ENCODE measurements around the gene SETBP1.

The SETBP1 gene

DNA sequence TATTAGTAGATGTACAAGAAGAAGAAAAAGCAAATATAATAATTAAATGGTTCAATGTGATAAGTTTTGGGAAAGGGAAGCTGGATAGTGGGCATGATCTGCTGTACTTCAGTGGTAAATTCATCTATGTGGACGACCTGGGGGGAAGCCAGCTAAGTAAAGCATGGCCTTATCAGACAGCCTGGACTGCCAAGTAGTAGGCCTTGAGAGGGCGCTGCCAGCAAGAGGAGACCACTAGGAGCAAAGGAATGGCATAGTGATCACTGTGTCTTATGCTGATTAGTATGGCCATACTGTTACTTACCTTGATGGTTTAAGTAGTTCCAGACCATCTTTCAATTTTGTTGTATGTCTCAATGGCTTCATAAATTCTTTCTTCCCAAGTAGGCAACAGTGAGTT is 287.6 kb downstream of the SETBP1 start:
- TF ChIP-seq, protein P1, sequence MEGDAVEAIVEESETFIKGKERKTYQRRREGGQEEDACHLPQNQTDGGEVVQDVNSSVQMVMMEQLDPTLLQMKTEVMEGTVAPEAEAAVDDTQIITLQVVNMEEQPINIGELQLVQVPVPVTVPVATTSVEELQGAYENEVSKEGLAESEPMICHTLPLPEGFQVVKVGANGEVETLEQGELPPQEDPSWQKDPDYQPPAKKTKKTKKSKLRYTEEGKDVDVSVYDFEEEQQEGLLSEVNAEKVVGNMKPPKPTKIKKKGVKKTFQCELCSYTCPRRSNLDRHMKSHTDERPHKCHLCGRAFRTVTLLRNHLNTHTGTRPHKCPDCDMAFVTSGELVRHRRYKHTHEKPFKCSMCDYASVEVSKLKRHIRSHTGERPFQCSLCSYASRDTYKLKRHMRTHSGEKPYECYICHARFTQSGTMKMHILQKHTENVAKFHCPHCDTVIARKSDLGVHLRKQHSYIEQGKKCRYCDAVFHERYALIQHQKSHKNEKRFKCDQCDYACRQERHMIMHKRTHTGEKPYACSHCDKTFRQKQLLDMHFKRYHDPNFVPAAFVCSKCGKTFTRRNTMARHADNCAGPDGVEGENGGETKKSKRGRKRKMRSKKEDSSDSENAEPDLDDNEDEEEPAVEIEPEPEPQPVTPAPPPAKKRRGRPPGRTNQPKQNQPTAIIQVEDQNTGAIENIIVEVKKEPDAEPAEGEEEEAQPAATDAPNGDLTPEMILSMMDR (IDR thresholded peaks at IDR 0.05; ENCODE audit: control insufficient read depth, extremely low read depth, insufficient read depth) = no peak
- H3K4me3 ChIP-seq (ENCODE audit: low read depth, low read length) = no peak overlapping the region
- no peak for DNase-seq (ENCODE audit: low read depth)

DNA sequence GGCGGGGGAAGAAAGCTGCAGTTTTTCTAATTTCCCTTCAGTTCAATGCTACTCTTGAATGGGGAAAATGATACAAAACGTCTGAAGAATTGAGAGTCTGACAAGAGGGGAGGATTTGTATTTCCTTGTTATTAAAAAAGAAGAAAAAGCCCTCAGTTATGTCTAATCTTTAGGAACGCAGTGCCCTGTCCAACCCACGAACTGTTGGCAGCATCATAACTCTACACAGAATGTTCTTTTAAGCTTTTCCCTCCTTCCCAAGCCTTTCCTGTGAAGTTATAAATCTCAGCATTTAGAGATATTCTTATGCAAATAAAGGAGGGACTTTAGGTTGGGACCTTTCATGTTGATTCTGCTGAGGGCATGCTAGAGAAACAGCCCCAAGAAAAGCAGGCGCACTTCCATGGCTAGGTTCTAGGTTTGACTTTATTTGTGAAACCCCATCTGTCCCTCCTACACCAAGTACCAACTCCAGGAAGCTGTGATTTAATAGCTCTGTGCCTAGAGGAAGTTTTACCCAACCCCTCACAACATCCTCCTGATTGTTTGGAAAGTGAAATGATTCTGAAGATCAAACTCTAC is 288.6 kb downstream of the SETBP1 start:
- peak; percentile 4 for DNase-seq (ENCODE audit: low read depth)
- TF ChIP-seq, protein P1 (IDR thresholded peaks at IDR 0.05; ENCODE audit: control insufficient read depth, extremely low read depth, insufficient read depth) = no peak

DNA sequence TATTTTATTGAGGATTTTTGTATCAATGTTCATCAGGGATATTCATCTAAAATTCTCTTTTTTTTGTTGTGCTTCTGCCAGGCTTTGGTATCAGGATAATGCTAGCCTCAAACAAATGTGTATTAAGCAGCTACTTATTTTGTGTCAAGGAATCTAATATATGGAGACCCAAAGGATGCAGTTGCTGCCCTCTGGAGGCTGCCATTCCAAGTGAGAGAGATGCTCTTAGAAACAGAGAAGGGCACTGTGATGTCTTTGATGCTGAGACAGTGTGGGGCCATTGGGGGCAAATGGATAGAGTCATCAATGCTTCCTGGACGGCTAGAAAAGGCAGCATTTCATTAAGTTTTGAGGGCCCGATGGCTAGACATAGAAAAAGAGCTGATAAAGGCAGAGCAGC is 292.6 kb downstream of the SETBP1 start:
- DNase-seq (ENCODE audit: low read depth) = no peak
- TF ChIP-seq, protein P1 (IDR thresholded peaks at IDR 0.05; ENCODE audit: control insufficient read depth, extremely low read depth, insufficient read depth) = no peak
- H3K4me3 ChIP-seq (ENCODE audit: low read depth, low read length) = no peak overlapping the region

More for the DNA sequence above, 288.6 kb downstream of the SETBP1 start:
- H3K4me3 ChIP-seq (ENCODE audit: low read depth, low read length) = no peak overlapping the region

DNA sequence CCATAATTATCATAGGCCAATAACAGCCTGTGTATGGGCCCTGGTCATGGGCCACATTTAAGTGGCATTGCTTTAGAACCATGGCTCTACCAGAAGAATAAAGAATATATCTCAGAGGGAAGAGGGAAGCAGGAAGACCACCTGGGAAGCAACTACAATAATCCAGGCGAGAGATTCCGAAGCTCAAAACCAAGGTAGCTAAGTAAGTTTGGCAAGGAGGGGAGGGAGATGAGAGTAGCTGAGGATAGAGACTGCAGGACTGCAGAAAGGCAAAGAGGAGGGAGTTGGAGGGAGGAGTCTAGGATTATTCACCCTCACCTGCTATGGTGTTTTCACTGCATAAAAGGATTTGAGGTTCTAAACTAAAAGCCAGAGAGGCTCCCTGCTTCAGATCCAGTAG is 293.5 kb downstream of the SETBP1 start:
- TF ChIP-seq, protein P1 (IDR thresholded peaks at IDR 0.05; ENCODE audit: control insufficient read depth, extremely low read depth, insufficient read depth) = no peak
- no peak overlapping the region for H3K4me3 ChIP-seq (ENCODE audit: low read depth, low read length)

DNA sequence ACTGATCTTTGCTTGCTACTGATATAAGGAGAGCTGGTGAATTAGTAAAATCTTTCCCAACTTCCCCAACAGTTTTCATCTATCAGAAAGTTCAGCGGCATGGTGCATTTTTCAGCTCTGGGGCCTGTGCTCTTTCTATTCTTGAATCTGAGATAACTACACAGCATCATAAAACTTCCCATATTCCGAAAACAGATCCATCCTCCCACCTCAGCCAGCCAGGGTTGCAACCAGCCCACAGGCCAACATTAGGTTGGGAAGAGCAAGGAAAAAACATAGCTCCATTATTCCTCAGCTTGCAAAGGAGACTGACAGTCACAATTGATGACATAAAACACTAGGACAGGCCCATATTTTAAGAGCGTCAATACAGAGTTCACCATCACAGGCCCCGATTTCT is 297.2 kb downstream of the SETBP1 start:
- DNase-seq (ENCODE audit: low read depth) = no peak
- H3K4me3 ChIP-seq (ENCODE audit: low read depth, low read length) = no peak overlapping the region
- TF ChIP-seq, protein P1 (IDR thresholded peaks at IDR 0.05; ENCODE audit: control insufficient read depth, extremely low read depth, insufficient read depth) = no peak

More for the DNA sequence above, 293.5 kb downstream of the SETBP1 start:
- no peak for DNase-seq (ENCODE audit: low read depth)

GRCh38 chr18:44979748-44980147 is 299.1 kb downstream of the SETBP1 start:
- TF ChIP-seq, protein P1 (IDR thresholded peaks at IDR 0.05; ENCODE audit: control insufficient read depth, extremely low read depth, insufficient read depth) = no peak
- no peak for DNase-seq (ENCODE audit: low read depth)

DNA sequence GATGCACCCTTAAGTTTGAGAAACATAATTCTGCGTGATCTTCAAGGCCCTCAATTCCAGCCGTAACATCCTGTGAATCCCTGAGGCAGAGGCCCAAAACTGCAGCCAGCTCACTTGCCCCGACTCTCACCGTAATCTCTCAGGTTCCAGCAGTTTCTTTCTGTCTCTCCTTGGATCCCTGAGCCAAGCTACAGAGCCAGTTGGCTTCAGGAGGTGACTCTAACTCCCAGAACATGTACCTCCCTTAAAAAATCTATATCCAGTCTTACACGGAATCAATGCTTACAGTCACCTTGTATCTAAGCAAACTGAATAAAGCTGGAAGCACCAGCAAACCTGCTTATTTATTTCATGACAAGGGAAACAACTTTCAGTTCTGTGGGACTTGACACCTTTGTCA is 300.4 kb downstream of the SETBP1 start:
- DNase-seq (ENCODE audit: low read depth) = no peak
- no peak overlapping the region for H3K4me3 ChIP-seq (ENCODE audit: low read depth, low read length)
- TF ChIP-seq, protein P1 (IDR thresholded peaks at IDR 0.05; ENCODE audit: control insufficient read depth, extremely low read depth, insufficient read depth) = no peak

More at GRCh38 chr18:44979748-44980147, 299.1 kb downstream of the SETBP1 start:
- H3K4me3 ChIP-seq (ENCODE audit: low read depth, low read length) = no peak overlapping the region
